ENCODE measurements around the gene ZMYM2.

- TF ChIP-seq CTCF (conservative IDR thresholded peaks at IDR 0.05) (no peak), ZFX (IDR thresholded peaks at IDR 0.05) (no peak)
These were observed 165.8 kb downstream of the ZMYM2 start for GRCh38 chr13:20124303-20124702.
